ENCODE results near the gene NR1D2.
"Not testable (repeated sequence)": the region's sequence is repeated elsewhere in the genome, so short reads cannot be mapped to it uniquely, and the experiment has no call there.

NR1D2 gene

DNA sequence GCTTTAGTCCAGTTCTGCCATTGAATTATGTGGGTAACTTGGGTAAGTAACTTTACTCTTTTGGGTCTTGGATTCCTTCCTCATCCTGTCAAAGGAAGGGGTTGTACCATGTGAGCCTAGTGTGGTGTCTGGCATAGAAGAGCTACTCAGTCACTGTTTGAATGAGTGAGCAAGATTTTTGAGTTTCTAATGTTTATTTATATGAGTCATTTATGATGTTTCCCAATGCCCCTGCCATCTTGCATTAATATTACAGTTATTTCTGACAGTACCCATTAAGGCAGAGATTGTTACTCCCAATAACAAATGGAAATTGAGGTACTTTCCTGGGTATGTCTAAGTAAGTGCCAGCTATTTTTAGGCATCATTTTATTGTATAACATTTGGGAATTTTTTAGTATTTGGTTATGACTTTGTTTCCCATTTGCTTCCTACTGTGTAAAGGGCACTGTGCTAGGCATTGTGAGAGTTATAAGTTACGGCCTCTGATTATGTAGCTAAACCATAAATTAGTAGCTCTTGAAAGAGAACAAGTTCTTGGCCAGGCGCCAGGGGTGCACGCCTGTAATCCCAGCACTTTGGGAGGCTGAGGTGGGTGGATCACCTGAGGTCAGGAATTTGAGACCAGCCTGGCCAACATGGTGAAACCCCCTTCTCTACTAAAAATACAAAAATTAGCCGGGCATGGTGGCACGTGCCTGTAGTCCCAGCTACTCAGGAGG lies 23.5 kb downstream of the NR1D2 start:
- no peak for DNase-seq

DNA sequence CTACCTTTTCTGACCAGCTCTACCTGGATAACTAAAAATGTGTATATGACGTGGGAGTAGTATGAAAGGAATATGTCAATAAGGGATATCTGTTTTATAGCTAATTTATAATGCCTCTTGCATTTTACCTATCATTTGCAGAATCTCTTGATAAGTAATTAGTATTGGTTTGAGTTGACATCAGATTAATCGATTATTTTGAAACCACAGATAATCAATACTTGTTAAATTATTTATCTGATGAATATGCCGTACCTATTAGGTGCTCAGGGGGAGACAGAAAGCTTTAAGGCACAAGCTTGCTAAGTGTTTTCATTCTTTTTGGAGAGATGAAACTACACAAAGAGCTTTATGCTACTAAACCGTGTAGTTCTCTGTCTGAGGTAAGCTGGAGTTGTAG lies 24.3 kb downstream of the NR1D2 start:
- DNase-seq = no peak

DNA sequence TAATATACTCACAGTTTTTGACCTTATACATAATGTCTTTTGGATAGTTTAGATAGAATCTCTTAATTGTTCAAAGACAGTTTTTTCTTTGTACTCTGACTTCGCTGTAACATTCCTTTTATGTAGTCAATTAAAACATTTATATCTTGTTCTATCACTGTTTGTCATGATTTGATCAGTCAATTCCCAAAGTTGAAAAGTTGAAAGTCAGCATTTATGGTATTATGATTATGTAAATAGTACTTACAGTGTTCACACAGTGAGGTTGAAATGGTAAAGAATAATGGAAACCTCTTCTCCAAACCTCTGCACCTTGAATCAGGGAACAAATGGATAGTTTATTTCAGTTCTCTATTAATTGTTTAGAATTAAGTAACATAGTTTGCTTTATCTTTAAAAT lies 26.6 kb downstream of the NR1D2 start:
- DNase-seq = no peak

DNA sequence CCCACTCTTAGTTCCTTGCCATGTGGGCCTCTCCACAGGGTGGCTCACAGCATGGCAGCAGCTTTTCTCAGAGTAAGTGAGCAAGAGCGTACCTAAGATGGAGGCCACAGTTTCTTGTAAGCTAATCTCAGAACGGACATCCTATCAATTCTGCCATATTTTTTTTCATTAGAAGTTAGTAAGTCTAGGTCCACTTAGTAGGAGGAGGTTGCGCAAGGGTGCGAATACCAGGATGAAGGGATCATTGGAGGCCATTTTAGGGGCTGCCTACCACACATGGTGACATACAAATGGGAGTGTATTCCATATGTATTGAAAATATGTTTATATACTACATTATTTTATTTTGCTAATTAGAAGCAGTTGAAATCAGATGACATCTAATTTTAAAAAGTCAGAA lies 31.5 kb downstream of the NR1D2 start:
- DNase-seq = no peak

DNA sequence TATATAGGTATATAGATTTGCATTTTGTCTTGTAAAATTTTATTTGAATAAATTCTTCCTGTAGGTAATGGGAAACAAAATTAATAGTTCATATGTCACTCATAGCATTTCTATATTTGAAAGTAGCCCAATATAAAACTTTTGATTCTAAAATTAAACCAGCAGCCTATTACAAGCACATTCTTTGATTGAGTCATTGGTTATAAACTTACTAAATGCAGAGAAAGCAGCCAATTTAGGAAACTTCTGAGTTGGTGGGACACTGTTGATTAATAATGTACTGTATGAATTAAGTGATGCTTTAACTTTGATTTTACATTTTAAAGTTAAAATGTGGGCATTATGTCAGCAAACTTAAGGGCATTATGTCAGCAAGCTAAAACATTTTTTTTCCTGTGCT lies 34.5 kb downstream of the NR1D2 start:
- DNase-seq = no peak

DNA sequence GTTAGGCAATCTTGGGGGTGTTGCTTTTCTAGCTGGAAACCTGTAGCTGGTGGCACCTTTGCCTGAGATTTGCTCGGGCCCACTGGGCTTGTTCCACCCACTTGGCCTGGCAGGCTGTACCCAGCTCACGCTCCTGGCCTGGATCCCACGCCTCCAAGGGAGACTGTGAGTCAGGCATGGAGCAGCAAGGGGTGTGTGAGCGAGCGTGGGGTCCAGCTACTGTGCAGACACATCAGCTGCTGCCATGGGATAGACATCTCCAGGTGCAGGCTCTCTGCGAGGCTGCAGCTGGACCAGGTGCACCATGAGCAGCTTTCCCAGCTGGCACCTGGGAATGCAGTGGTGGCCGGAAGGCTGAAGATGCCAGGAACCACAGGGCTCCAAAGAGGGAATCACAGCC lies 36.0 kb downstream of the NR1D2 start:
- no peak for DNase-seq

DNA sequence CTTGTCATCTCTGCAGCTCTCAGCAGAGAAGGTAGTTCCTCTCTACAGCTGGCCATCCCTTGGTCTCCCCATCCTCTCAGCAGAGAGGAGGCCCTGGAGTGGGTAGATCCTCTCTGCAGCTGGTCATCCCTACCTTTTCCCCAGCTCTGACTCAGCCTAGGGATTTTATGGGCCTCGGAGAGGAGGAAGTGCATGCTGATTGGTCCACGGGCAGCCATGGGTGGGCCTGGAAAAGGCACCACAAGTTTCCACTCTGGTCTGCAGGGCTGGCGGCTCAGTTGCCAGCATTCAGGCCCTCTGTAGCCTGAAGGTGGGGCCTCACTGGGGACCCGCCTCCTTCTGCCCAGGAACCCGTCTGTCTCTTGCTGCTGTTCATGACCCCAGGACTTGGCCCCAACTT lies 36.9 kb downstream of the NR1D2 start:
- DNase-seq = no peak

DNA sequence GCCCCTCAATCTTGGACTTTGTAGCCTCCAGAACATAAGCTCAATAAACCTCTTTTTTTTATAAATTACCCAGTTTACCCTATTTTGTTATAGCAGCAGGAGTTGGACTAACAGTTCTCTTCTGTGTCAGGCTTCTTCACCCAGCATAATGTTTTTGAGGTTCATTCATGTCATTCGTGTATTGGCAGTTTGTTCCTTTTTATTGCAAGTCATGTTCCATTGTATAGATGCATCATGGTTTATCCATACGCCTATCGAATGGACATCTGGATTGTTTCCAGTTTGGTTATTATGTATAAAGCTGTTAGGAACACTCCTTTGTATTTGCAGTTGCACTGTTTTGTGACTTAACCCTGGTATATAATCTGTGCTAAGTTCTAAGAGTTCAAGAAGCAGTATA lies 39.8 kb downstream of the NR1D2 start:
- DNase-seq = no peak

DNA sequence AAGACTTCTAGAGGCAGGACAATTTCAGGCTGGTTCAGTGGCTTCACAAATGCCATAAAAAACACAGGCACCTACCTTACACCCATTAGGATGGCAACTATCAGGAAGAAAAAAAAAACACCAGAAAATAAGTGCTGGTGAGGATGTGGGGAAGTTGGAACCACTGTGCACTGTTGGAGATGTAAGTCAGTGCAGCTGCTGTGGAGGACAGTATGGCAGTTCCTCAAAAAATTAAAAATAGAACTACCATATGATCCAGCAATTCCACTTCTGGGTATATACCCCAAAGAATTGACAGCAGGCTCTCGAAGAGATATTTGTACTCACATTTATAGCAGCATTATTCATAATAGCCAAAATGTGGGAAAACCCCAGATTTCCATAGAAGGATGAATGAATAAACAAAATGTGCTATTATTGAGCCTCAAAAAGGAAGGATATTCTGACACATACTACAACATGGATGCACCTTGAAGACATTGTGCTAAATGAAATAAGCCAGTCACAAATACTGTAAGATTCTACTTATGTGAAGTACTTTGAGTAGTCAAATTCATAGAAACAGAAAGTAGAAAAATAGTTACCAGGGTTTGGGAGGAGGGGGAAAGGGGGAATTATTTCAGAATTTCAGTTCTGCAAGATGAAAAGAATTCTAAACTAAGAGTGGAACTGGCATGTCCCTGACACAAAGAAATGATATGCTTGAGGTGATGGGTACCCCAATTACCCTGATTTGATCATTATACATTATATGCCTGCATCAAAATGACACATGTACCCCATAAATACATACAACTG lies 40.9 kb downstream of the NR1D2 start:
- DNase-seq = no peak

DNA sequence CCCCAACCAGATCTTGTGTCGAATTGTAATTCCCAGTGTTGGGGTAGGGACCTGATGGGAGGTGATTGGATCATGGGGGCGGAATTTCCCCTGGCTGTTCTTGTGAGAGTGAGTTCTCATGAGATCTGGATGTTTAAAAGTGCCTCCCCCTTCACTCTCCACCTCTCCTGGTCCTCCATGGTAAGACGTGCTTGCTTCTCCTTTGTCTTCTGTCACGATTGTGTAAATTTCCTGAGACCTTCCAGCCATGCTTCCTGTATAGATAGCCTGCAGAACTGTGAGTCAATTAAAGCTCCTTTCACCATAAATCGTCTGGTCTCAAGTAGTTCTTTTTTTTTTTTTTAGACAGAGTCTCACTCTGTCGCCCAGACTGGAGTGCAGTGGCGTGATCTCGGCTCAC lies 42.3 kb downstream of the NR1D2 start:
- no peak for DNase-seq

DNA sequence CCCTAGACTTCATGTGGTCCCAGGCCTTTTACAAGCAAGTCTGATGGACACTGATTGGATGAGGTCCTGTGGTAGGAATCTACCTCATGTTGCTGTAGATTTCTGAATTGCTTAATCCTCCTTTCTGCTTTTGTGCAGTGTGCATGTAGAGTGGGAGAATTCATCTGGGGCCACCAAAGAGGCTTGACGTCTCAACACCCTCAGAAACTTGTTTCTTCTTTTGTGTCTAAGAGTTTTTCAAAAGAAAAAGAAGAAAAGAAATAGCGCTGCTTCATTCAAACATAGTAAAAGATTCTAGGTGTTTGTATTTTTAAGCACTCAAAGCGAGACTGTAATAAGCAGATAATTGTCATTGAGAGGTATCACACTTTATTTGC lies 46.2 kb downstream of the NR1D2 start:
- no peak for DNase-seq

DNA sequence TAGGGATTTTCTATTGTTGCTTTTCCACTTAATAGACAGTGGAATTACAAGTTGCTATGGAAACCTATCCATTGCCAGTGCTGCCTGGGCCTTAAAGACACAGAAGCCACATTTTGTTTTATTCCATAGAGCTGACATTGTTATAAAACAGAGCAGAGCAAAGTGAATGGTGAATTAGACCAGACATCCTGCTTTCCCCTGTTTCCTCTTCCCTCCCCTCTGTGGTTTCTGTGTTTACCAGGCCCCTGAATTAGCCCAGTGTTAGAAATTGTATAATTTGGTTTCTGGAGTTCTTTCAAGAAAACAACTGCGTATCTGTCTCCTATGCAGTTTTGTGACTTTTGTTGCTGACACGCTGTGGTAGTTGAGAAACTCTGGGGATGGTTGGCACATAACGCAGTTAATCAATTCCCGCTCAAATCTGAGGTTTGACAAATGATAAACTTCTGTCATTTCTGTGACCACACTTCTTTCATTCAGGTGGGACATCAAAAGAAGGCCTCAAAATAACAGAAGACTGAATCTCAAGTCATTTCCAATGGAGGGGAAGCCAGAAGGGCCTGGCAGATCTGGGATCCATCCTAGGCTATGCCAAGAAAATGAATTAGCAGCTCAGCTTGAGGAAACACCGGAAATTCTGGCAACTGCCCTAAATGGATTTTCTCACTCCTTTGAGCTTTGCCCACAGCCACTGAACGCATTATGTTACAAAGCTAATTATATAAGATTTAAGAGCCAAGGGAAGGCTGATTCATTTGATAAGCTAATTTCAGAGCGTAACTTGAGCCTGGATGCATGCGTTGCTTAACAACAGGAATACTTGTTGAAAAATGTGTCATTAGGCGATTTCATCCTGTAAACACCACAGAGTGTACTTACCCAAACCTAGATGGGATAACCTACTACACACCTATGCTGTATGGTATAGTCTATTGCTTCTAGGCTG lies 46.9 kb downstream of the NR1D2 start:
- DNase-seq = peak; percentile 25

DNA sequence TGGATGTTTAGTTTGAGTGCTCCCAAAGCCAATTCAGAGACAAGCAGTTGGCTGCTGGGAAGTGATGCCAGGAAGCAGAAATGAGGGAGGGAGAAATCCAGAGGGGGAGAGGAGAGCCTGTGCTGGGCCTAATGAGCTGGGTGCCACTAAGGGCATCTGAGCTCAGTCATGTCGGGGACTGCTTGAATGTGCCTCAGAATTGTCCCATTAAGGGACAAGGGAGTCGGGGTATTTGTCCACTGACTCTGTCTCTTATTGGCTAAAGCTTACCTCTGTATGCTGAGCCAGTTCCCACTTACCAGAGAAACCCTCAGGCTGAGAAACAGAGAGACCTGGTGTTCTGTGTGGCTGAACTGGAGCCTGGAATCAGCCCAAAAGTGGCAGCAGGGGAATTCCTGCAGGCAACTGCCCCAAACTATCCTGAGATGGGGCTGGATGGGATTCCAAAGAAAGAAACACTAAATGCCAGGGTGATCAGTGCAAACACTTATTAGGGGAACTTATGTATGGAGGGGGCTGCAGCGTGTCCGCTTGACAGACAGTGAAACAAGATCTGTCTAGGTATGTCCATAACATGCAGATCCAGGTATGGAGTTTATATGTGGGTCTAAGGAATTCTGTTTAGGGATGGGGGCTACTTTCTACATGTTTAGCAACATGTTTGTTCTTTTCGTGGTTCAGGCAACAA lies 48.6 kb downstream of the NR1D2 start:
- no peak for DNase-seq

DNA sequence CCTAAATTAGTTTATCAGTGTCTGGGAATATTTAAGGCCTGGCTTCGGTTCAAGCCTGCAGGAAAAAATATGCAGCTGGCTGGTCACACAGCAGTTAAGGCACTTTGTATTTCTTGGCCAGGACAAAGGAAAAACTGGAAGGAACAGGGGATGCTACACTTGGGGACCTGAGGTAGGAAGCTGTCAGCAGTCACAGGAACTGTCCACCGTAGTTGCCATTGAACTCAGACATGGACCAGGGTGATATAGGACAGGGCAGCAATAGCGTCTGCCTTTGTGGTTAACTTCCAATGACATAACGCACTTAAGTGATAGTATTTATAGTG lies 49.1 kb downstream of the NR1D2 start:
- no peak for DNase-seq

DNA sequence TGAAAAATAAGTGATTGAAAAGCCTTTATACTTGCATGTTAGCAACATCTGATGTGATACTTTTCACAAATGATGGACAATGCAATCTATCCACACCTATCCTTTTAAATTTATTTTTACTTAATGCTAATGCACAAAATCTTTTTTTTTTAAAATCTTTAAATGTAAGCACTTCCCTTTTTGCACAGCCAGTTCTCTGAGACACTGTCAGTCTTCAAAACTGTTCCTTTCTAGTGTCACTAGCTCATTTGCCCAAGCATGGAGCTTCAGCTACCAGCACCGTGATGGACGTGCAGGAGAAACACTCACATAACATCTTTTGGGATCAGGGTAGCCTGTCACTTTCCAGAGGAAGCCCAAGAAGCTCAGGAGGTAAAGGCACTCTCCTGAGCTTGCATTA lies 50.1 kb downstream of the NR1D2 start:
- no peak for DNase-seq

DNA sequence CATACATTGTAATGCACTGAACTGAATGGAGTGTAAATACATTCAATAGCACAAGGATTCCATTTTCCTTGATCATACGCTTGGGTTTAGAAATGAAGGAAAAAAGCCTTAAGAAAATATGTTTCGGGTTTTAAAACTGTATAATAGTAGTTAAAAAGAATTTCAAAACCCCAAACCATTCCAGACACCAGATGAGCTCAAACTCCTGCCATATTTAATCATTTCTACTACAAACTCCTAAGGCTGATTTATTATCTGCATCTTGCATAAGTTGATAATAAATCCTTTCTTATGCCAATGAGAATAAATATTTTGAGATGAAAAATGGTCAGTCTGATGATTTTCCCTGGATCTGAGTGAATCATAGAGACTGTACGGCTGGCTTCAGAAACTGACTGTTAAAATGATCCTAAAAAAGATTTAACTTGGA lies 51.0 kb downstream of the NR1D2 start:
- no peak for DNase-seq

DNA sequence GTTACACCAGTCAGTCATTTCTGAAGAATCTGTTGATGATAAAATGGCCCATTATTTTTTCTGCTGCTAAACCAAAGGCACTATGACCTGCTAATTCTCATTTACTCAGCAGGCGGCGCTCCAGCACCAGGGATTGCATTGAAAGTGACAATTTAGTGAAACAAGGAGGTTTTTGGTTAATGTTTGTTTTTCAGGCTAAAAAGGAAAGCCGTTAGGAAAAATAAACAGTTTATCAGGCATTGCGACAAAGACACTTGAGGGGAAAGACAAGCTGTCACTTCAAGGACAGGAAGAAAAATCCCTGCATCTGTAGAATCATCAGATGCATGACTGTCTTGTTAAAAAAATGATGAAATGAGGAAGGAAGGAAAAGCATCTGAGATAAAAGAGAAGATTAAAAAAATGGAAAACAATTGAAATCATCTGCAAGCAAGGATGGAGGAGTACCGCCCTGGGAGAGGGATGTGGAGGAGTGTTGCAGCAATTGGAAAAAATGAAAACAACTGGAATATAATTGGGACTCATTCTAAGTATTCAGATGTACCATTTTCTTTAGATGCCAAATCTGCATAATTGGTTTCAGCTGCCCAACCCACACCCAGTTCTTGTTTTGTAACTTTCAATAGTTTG lies 54.0 kb downstream of the NR1D2 start:
- peak; percentile 1 for DNase-seq

DNA sequence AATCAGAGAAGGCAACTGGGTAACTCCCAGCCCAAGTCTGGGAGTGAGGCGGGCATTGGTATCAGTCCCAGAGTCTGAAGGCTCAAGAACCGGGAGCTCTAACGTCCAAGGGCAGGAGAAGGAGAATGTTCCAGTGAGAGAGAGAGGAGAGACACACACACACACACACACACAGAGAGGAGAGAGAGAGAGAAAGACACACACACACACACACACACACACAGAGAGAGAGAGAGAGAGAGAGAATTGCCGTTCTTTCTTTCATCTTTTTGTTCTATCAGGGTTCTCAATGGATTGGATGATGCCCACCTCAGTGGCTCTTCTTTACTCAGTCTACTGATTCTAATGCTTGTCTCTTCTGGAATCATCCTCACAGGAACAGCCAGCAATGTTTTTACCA lies 57.0 kb downstream of the NR1D2 start:
- DNase-seq = no peak

DNA sequence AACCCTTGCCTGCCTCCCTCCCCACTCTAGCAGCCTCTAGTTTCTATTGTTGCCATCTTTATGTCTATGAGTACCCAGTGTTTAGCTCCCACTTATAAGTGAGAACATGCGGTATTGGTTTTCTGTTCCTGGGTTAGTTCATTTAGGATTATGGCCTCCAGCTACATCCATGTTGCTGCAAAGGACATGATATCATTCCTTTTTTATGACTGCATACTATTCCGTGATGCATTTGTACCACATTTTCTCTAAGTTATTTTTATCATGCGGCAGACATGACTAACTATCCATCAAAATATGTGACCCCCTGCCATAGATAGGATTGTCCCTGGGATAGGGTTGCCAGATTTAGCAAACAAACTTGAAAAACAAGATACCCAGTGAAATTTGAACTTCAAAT lies 58.4 kb downstream of the NR1D2 start:
- DNase-seq = no peak

DNA sequence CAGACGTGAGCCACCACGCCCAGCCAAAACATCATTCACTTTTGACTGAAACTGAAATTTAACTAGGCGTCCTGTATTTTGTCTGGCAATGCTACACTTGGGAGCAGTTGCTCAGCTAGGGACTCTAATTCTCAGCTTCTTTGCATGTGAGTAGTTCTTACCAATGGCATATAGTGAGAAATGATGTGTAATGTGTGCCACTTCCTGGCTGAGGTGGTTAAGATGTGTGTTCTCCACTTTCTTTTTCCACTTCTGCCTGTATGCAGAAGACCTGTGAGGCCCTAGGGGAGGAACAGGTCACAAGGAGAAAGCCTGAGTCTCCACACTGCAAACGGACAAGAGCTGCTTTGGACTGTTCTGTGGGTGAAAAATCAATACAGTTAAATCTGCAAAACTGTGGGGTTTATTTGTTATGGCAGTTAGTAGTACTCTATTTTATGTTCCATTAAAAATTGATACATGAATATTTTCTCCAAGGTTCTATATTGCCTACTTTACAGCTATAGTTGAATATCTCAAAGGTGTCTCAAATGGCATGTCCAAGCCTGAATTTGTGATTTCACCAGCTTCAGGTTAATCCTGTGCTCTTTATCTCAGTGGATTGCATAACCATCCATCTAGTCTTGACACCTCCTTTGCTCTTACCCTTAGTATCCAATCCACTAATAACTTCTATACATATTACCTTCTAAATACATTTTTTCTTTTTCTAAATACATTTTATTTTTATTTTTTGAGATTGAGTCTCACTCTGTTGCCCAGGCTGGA lies 59.3 kb downstream of the NR1D2 start:
- DNase-seq = no peak

DNA sequence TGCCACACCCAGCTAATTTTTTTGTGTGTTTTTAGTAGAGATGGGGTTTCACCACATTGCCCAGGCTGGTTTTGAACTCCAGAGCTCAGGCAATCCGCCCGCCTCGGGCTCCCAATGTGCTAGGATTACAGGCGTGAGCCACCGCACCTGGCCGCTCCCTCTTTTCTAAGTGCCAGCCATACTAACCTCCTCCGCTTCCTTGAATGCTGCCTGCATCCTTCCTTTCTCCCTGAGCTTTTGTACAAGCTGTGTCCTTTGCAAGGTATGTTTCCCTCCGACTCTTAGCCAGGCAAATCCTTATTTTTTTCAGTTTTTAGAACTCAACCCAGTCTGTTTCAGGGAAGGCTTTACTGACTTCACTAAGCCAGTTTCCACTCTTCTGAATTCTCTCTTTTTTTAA lies 60.6 kb downstream of the NR1D2 start:
- DNase-seq = no peak

DNA sequence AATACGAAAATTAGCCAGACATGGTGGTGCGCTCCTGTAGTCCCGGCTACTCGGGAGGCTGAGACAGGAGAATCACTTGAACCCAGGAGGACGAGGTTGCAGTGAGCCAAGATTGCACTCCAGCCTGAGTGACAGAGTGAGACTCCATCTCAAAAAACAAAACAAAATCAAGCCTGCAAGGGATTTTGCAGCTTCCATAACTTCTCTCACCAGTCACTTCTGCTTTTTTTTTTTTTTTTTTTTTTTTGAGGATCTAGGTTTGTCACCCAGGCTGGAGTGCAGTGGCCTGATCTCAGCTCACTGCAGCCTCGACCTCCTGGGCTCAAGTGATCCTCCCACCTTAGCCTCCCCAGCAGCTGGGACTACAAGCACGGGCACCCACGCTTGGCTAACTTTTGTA lies 65.7 kb downstream of the NR1D2 start:
- not testable (repeated sequence) for DNase-seq
